ENCODE measurements around the gene CEP97.

The CEP97 gene

GRCh38 chr3:101813817-101814440 is 89.5 kb downstream of the CEP97 start:
- DNase-seq (ENCODE audit: low read depth) = no peak

- DNase-seq (ENCODE audit: low read depth) = no peak
These were observed 90.4 kb downstream of the CEP97 start for GRCh38 chr3:101814835-101815234.

- DNase-seq (ENCODE audit: low read depth) = no peak
These were observed 92.1 kb downstream of the CEP97 start for GRCh38 chr3:101816215-101817149.

GRCh38 chr3:101817992-101818391 is 93.6 kb downstream of the CEP97 start:
- no peak for DNase-seq (ENCODE audit: low read depth)

GRCh38 chr3:101819649-101820206 is 95.3 kb downstream of the CEP97 start:
- DNase-seq (ENCODE audit: low read depth) = no peak
